HG03064 (cell line): ENCODE results near the gene PPT2.
A peak's percentile ranks its signal among the peaks of the same experiment; 100 is the strongest.
"Not testable (repeated sequence)": the region's sequence is repeated elsewhere in the genome, so short reads cannot be mapped to it uniquely, and the experiment has no call there.

Experiments used
- ATAC-seq: cut with Tn5 transposase; IDR thresholded peaks from one replicate; pipeline ENCODE4 v1.9.1; 2021; ENCODE audit warnings: low read depth; ENCODE audit not compliant: unreplicated experiment

PPT2 gene

DNA sequence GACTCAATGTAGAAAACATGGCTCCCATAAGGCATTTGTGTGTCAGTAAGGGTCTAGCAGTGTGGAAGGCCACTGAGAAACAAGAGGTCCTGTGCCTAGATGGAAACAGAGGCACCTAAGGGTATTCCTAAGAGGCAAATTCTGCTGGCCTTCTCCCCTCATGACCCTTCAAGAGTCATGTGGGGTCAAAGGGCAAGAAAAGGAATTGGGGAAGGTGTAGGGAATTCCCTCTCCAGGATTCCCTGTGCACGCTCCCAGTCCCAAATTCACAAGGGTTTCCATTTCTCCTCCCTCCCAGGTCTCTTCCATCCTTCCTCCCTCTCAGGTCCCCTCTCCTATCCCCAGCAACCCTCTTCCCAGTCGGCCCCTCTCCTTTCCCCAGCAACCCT is 21.4 kb downstream of the PPT2 start:
- no peak for ATAC-seq

DNA sequence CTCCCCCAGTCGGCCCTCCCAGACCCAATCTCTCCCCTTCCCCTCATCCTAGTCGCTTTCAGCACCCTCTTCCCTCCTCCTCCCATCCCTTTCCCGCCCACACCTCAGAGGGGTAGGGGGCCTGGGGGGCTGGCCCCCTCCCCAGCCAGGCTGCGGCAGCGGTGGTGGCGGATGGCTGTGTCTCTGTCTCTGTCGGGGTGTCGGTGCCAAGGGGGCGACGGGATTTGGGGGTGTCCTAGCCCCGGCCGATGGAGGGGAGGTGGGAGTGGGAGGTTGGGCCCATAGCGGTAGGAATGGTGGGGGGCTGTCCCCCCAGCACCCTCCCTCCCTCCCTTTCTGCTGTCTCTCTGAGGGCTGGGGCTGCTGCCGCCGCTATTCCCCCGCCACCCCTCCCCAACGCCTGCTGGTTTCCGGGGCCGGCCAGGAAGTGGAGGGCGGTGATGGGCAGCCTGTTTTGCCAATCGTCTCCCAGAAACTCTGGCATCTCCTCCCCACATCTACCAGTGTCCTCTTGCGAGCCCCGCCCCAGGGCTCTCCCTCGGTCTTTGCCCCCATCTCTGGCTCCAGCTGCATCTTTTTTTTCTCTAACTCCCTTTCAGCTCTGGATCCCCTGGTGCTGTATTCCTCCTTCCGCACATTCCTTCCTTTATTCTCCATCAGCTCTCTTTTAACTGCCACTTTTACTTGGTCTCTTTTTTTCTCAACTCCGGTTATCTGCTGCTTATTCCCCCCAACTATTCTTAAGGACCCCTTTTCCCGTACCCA is 22.0 kb downstream of the PPT2 start, which contains the start of gene AGPAT1:
Gene AGPAT1, minus strand, starts transcription at position 374 of the 765 bp plus-strand sequence. CDS start 4,588 bp downstream, outside the sequence.
- ATAC-seq, result no peak

DNA sequence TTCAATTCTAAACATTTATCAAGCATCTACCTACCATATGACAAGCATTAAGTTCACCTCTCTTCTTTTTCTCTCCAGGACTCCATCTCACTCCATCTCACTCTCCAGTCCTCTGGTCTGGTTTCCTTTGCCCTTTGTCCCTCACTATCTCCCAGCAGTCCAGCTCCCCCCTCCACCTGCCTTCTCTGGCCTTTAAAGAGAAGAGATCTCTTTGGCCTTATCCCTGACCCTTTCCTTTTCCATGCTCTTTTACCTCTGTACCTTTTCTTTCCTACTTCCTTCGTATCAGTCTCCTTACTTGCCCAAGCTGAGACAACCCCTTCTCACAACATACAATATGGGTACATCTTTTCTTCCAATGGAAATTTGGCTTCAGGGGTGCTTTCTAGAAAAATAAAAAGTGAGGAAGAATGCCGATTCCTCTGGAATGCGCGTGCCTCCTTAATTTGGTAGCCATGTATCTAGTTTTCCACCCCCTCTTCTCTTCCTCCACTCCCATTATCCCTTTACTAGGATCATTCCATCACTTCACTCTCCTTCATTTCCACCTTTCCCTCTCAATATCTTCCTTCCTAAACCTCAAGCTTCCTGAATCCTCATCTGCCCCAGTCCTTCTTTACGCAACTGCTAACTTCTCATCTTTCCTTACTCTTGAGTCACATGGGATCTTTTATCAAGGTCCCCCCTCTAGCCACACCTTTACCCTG is 22.7 kb downstream of the PPT2 start:
- ATAC-seq, result no peak

DNA sequence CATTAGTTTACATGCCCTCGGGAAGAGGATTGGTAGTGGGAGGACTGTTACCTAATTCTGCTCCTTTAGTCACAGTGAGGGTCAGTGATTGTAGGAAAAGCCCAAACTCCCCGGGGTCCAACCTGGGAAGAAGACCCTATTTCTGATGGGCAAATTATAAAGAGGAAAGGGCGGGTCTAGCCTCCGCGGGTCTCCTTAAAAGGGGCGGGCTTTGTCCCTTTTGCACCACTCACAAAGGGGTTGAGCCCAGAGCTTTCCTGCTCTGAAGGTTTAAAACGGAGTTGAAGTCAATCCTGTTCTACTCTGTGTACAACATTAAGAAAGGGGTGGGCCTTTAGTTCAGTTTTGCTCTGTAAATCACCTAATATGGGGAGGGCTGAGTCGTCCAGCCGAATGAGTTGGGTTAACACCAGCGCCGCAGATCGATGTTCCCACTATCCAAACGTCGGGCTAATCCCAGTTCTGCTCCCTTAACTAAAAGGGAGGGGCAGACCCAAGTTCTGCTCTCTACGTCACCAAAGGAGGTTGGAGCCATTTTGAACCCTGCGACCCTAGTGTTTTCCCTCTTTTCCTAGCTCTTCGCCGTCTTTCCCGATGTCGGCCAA is 23.3 kb downstream of the PPT2 start:
- ATAC-seq, result no peak

DNA sequence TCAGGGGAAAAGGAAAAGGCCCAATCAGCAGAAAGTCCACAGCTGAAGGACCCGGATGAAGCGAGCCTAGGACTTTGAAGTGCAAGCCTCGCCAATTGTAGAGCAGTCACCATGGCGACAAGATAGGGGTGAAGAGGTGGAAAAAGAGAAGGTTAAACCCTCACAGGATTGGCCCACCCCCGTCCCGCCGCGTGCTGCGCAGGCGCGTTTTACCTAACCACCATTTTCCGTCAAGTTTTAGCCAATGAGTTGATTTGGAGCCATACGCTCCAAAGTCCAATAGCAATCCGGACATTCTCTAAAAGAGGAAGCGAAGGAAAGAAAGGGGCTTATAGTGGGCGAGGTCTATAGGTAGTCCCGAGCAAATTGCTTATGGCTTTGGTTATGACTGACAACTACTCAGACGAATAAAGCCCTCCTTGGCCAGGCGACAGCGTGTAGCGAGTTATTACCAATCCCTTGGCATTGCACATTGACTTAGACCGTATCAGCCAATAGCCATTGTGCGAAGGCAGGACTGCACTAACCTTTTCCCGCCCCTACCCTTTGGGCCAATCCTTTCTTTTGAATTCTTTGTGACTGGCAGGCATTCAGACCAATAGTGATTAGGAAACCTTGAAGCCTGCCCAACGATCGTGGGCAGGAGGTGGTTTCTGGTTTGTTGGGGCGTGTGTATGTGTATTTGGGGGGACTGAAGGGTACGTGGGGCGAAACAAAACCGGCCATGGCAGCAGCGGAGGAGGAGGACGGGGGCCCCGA is 24.0 kb downstream of the PPT2 start, which contains the start of gene RNF5:
Gene RNF5, plus strand, starts transcription at position 618 of the 759 bp plus-strand sequence. Its CDS starts 107 bp downstream, at position 725.
- peak; percentile 86 for ATAC-seq

DNA sequence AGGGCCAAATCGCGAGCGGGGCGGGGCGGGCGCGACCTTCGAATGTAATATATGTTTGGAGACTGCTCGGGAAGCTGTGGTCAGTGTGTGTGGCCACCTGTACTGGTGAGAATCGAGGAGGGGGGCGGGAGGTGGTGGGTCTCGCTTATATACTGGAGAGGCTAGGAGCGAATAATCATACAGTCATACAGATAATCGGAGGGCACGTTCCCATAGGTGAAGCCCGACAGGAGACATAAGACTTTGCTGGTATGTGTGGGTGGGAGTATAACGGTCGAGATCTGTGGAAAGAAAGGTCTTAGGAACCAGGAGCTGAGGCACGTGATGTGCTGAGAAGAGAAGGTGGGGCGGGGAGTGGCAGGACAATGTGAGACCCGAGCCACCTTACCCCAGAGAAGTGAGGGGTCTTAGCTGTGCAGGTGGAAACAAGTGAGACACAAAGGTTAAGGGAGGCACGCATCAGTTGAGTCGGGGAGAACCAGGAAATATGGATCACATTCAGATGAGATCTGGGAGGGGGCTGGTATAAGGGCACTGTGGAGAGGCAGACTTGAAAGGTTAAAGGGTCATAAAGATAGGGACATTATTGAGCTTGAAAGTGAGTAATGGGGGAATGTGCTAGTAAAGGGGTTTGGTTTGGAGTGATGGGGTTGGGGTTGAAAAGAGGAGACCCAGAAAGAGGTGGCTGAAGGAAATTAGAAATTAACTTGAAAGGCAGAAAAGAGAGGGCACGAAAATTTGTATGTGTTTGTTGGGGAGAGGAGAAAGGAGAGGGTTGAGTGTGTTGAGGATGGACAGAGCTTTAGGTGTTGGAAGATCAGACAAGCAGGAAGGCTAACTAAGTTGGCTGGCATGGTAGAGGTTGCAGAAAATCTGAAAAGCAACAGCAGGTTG is 24.9 kb downstream of the PPT2 start:
- no peak for ATAC-seq

DNA sequence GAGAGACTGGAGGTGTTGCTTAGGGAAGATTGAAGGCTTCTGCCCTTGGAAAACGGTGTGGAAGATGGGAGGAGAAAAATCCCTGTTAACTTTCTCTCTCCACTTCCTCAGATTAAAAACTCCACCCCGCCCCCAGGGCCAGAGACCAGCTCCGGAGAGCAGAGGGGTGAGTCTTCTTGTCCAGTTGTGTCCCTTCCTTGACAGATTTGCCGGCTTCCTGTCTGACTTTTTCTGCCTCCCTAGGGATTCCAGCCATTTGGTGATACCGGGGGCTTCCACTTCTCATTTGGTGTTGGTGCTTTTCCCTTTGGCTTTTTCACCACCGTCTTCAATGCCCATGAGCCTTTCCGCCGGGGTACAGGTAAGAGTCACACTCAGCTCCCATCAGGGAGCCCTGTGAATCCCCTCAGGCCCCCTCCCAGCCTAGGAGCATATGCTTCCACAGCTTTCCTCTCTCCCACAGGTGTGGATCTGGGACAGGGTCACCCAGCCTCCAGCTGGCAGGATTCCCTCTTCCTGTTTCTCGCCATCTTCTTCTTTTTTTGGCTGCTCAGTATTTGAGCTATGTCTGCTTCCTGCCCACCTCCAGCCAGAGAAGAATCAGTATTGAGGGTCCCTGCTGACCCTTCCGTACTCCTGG is 25.9 kb downstream of the PPT2 start:
- ATAC-seq, result no peak

DNA sequence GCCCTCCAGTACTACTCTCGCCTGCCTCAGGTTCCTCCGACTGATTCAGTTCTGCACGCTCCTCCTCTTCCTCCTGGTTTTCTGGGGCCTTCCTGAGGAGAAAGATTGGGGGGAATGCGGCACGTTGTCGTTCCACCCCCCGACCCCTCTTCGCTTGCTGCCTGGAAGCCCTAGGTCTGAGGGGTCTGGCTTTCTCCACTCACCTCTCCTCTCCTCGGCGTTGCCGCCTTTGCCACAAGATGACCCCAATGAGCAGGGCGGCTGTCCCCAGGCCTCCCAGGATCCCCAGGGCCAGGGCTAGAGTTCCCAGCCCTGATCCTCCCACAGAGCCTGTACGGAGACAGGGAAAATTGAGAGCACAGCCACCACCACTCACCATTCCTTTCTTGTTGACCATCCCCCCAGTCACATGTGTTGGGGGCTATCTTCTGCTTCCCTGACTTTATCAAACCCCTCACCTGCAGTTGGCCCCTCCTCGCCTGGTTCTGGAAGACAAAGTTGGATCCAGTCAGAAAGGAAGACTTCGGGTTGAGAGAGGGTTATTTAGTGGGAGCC is 27.3 kb downstream of the PPT2 start:
- no peak for ATAC-seq

DNA sequence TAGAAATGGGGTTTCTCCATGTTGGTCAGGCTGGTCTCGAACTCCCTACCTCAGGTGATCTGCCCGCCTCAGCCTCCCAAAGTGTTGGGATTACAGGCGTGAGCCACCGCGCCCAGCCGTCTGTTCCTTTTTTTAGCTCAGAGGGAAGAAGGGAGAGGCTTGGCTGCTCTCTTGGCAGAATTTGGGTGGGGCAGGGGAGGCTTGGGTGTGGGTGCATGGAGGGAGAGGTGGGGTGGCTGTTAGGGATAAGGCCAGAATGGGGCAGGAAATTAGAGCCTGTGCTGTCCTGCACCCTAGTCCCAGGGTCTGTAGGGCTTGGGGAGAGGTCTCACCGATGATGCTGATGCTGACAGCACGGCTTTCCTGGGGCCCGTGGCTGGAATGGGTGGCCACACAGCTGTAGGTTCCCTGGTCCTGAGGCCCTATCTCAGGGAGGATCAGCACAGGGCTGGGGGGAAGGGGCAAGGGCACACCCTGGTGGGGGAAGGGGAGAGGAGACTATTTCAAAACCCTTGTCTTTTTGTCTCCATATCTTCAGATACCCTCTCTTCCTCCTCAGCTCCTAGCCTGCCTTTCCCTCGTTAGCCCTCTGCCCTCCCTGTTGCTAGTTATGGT is 28.1 kb downstream of the PPT2 start:
- ATAC-seq, result no peak

DNA sequence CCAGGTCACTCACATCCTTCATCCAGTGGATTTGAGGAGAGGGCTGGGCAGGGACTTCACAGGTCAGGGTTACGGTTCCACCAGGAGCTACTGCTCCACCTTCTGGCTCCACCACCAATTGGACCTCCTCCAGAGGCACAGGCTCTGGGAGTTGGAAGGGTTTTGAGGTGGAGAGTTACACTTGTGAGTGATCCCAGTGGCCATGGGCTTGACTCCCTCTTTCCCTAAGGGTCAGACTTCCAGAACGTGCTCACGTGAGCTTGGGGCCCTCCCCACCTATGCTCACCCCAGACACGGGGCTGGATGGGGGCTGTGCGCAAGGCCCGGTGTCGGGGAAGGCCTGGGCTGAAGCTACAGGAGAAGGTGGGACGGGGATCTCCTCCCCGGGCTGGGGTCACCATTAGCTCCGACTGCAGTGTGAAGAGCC is 28.6 kb downstream of the PPT2 start:
- ATAC-seq, result no peak

DNA sequence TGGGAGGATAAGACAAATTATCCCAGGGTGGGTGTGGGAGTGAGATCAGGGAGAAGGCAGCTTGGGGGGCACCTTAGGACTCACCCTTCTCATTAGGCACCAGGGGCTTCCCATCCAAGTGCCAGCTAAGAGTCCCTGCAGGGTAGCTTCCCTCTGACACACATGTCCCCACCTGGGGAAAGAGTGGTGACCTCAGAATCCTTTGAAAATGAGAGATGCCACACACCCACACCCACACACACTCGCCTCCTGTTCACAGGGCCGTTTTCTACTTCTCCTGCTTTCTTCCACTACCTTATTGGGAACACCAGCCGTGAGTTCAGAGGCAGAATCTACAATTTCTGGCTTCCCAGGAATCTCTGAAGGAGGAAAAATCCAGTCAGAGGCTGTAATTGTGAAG is 29.1 kb downstream of the PPT2 start:
- no peak for ATAC-seq

DNA sequence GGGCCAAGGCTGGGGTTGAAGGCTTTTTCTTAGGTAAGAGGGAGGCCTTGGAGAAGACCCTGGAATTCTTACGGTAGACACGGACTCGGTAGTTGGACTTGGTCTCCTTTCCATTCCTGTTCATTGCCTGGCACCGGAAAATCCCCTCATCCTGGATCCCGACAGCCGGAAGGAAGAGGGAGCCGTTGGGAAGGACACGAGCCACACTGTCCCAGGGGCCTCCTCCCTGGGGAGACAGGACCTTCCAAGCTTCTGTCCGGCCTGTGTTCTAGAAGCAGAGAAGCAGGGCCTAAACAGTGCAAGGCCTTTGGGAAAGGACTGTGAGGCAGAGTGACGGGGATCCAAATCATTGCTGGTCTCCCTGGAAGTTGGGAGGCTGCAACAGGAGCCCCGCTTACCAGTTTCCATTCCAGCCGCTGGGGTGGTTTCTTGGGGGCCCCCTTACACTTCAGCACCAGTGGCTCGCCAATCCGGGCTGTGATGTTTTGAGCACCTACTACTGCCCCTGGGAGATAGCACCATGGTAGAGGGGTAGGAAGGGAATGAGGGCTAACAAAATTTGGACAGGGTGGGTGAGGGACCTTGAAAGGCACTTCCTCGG is 29.6 kb downstream of the PPT2 start:
- ATAC-seq, result no peak

DNA sequence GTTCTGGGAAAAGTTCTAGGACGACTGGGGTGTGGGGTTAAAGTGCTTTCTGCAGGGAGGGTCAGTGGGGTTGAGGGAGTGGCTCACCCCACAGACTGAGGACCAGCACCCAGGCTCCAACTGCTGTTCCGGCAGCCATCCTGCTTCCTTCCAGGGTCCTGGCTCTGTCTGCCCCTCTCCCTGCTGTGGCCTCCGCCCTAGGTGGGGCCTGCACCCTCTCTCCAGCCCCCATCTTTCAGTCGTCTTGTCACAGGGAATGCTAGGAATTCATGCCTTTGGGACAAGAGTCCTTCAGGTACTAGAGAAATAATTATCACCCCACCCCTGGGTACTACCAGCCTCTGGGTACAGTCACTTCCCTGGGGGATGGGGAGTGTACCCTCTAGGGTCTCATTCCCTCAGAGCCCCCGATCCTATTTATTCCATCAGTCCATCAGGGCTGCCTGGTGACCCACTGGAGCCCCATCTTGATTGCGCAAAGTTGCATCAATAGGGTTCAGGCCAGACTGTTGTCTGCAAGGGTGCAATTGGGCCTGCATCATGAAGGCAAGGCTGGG is 30.2 kb downstream of the PPT2 start, which contains the start of gene AGER:
Gene AGER, minus strand, starts transcription at position 170 of the 557 bp plus-strand sequence. Its CDS starts 31 bp downstream, at position 139.
- ATAC-seq, result no peak

DNA sequence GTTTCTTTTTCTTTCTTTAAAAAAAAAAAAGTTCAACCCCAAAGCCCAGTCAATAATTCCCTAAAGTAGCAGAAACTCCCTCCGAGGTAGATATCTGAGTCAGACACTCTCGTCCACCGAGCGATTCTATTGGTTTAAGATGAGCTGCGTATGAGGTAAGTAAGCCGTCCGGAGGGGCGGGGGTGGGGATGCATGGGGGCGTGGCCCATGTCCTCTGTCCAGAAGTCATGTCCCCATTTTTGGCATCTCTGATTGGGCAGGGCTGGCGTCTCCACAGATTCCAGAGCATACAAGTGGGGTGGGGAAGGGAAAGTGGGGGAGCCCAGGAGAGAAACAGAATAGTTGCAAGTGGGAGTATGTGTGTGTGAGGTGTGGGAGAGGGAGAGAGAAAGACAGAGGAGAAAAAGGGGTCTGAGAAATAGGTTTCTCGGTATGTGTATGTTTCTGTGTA is 31.8 kb downstream of the PPT2 start:
- not testable (repeated sequence) for ATAC-seq

DNA sequence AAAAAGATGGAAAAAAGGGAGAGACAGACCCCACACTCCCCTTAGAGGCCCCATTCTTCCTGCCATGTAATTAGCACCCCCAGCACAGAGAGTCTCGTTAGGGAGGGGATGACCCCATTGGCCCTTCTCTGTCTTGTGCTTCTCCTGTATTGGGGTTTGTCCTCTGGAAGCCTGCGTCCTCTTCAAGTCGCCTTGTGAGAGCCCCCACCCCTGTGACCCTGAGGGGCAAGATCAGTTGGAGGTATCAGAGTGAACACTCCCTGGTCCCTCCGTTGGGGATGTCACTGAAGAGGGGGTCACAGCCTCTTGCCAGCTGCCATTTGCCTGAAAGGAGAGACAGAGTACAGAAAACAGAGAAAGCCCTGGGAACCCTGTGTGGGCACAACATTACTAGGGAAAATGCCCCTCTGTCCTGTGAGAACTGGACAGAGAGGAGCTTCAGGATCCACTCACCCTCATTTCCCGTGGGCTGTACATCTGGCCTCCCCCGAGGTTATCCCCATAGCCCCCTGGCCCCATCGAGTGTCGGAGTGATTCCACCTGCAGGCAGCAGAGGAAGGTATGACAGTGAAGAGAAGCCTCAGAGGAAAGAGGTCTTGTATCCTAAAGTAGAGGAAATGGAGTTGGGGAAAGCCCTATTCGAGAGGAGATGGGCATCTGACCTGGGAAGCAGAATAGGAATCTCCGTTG is 32.4 kb downstream of the PPT2 start:
- not testable (repeated sequence) for ATAC-seq

DNA sequence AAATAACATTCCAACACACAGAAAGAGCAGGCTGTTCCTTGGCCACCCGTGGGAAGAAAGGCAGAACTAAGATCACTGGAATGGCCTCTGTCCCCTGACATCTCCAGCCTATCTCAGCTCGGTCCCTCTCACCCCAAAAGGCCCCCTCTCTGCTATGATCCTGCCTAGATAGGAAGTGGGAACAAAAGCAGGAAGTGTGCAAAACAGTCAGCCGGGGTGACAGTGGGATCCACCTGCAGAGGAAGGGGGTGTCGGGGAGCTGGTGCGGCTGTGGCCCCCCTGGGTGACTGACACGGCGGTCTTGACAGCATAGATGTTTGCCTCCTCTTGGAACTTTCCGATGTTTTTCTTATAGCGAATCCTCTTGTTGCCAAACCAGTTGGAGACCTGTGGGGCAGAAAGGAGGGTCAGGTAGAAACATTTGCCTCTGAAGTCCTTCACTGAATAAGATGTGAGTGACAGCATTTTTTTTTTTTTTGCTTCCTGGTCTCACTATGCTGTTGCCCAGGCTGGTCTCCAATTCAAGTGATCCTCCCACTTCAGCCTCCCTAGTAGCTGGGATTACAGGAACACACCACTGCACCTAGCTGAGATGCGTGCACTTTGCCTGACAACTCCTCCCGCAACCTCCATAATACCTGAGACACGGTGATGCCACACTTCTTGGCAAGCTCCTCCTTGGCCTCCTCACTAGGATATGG is 33.2 kb downstream of the PPT2 start:
- no peak for ATAC-seq
